Hepatocyte (in vitro differentiated cells): ENCODE results near the gene POU3F1.

Experiments
- EZH2 ChIP-seq: fragments of 200-600 bp; sonication (generic); IDR thresholded peaks from 2 replicates; pipeline ENCODE4 v1.6.1; 2016; ENCODE audit warnings: antibody characterized with exemption, mild to moderate bottlenecking, borderline replicate concordance
- EZH2phosphoT487 ChIP-seq: fragments of 200-600 bp; sonication (generic); IDR thresholded peaks from one replicate; pipeline ENCODE4 v1.6.1; 2018; ENCODE audit warnings: antibody characterized with exemption, mild to moderate bottlenecking, low read depth, moderate library complexity; ENCODE audit not compliant: unreplicated experiment, severe bottlenecking
- TF ChIP-seq, protein P1 (sequence below): fragments of 200-600 bp; sonication (generic); IDR thresholded peaks from 2 replicates; pipeline ENCODE4 v1.5.1; 2016; ENCODE audit warnings: antibody characterized with exemption, mild to moderate bottlenecking; ENCODE audit not compliant: poor library complexity

- TF ChIP-seq, protein P1, sequence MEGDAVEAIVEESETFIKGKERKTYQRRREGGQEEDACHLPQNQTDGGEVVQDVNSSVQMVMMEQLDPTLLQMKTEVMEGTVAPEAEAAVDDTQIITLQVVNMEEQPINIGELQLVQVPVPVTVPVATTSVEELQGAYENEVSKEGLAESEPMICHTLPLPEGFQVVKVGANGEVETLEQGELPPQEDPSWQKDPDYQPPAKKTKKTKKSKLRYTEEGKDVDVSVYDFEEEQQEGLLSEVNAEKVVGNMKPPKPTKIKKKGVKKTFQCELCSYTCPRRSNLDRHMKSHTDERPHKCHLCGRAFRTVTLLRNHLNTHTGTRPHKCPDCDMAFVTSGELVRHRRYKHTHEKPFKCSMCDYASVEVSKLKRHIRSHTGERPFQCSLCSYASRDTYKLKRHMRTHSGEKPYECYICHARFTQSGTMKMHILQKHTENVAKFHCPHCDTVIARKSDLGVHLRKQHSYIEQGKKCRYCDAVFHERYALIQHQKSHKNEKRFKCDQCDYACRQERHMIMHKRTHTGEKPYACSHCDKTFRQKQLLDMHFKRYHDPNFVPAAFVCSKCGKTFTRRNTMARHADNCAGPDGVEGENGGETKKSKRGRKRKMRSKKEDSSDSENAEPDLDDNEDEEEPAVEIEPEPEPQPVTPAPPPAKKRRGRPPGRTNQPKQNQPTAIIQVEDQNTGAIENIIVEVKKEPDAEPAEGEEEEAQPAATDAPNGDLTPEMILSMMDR: no peak
- TF ChIP-seq EZH2 (no peak), EZH2phosphoT487 (no peak)
Measured at GRCh38 chr1:38029081-38029681, 17.4 kb downstream of the POU3F1 start.
